ENCODE measurements around the gene CORO7. TPM values are rescaled to one million over a fixed set of nuclear protein-coding genes. Genes with fewer than 3 reads are reported as not detected.

The CORO7 gene
- polyA plus RNA-seq, 1 of the 3 experiments (the other 2 are of a cell fraction), result 25.8 TPM

DNA sequence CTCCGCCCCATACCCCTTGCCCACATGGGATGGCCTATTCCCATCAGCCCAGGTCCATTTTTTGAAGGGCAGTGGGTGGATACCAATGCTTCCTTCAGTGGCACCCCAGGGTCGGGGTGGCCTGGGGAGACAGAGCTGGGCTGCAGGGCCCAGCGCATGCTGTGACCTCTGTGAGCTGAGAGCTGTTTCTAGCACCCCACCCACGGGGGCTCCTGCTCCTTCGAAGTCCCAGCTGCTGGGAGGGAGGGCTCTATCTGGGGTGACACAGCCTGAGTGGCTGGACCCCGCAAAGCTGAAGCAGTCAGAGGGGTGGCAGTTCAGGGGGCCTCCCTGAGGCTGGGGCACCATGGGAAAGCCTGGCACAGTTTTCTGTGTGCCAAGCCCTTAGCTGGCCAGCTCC is 76.0 kb downstream of the CORO7 start:
- Histone ChIP-seq H3K9me2 (no peaks in the 10 kb centered on the region), H3K9me3 (no peaks in the 10 kb centered on the region), H3K36me3 (replicated peaks in 1 of 2; ENCODE audit: control insufficient read depth in 1 of 2, insufficient read depth in 2 of 2, low read length in 1 of 2) (peaks cover 0 to 40% of the 10 kb centered on the region in 2 experiments), H3K4me3 (ENCODE audit: low read depth in 2 of 2, low read length in 1 of 2) (no peak overlapping the region), H3K4me2 (no peak overlapping the region), H3F3A (replicated peaks; ENCODE audit: insufficient read depth) (peaks cover 3% of the 10 kb centered on the region), H3K27me3 (ENCODE audit: insufficient read depth) (no peaks in the 10 kb centered on the region), H2AFZ (ENCODE audit: low read depth) (no peak overlapping the region), H4K20me1 (ENCODE audit: insufficient read depth) (peaks cover 13% of the 10 kb centered on the region; the same call in 1 of the 2 replicates), H3K4me1 (ENCODE audit: control insufficient read depth in 1 of 2, insufficient read depth in 2 of 2, low read depth in 1 of 2, low read length in 1 of 2) (peaks cover 0 to 21% of the 10 kb centered on the region in 2 experiments; a peak in 1 of 4 replicates), H3K79me2 (ENCODE audit: insufficient read depth) (peaks cover 33% of the 10 kb centered on the region), H3K9ac (no peak overlapping the region), H3K27ac (ENCODE audit: low read depth in 2 of 2, low read length in 1 of 2) (no peak overlapping the region; a peak in 1 of 4 replicates)
- TF ChIP-seq POLR2AphosphoS5 (IDR thresholded peaks at IDR 0.05; ENCODE audit: low read depth, low read length) (no peak), RFX5 (IDR thresholded peaks at IDR 0.05; ENCODE audit: low read length) (no peak), MAX (IDR thresholded peaks at IDR 0.05; ENCODE audit: low read depth) (no peak), IRF3 (IDR thresholded peaks at IDR 0.05; ENCODE audit: low read depth, low read length) (no peak), EZH2phosphoT487 (IDR thresholded peaks at IDR 0.05; ENCODE audit: borderline replicate concordance, low read depth) (no peak), TEAD4 (IDR thresholded peaks at IDR 0.05; ENCODE audit: borderline replicate concordance, insufficient read depth) (no peak), RCOR1 (IDR thresholded peaks at IDR 0.05; ENCODE audit: low read length) (no peak), FOXM1 (IDR thresholded peaks at IDR 0.05; ENCODE audit: low read depth) (no peak), ELF1 (IDR thresholded peaks at IDR 0.05) (no peak), NFIC (IDR thresholded peaks at IDR 0.05; ENCODE audit: borderline replicate concordance) (no peak), MXI1 (IDR thresholded peaks at IDR 0.05; ENCODE audit: low read depth, low read length) (no peak), TCF12 (IDR thresholded peaks at IDR 0.05) (no peak), YY1 (IDR thresholded peaks at IDR 0.05; ENCODE audit: low read depth) (no peak), MEF2A (IDR thresholded peaks at IDR 0.05; ENCODE audit: borderline replicate concordance, low read depth) (no peak), EP300 (IDR thresholded peaks at IDR 0.05; ENCODE audit: borderline replicate concordance in 1 of 2, low read depth in 1 of 2, low read length in 1 of 2) (no peak), FOXJ3 (CRISPR knock-in tag; IDR thresholded peaks at IDR 0.05) (no peak), GABPA (IDR thresholded peaks at IDR 0.05; ENCODE audit: low read depth) (no peak)
- TF ChIP-seq, protein P1, sequence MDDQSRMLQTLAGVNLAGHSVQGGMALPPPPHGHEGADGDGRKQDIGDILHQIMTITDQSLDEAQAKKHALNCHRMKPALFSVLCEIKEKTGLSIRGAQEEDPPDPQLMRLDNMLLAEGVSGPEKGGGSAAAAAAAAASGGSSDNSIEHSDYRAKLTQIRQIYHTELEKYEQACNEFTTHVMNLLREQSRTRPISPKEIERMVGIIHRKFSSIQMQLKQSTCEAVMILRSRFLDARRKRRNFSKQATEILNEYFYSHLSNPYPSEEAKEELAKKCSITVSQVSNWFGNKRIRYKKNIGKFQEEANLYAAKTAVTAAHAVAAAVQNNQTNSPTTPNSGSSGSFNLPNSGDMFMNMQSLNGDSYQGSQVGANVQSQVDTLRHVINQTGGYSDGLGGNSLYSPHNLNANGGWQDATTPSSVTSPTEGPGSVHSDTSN (IDR thresholded peaks at IDR 0.05), result no peak
- TF ChIP-seq, protein P2, sequence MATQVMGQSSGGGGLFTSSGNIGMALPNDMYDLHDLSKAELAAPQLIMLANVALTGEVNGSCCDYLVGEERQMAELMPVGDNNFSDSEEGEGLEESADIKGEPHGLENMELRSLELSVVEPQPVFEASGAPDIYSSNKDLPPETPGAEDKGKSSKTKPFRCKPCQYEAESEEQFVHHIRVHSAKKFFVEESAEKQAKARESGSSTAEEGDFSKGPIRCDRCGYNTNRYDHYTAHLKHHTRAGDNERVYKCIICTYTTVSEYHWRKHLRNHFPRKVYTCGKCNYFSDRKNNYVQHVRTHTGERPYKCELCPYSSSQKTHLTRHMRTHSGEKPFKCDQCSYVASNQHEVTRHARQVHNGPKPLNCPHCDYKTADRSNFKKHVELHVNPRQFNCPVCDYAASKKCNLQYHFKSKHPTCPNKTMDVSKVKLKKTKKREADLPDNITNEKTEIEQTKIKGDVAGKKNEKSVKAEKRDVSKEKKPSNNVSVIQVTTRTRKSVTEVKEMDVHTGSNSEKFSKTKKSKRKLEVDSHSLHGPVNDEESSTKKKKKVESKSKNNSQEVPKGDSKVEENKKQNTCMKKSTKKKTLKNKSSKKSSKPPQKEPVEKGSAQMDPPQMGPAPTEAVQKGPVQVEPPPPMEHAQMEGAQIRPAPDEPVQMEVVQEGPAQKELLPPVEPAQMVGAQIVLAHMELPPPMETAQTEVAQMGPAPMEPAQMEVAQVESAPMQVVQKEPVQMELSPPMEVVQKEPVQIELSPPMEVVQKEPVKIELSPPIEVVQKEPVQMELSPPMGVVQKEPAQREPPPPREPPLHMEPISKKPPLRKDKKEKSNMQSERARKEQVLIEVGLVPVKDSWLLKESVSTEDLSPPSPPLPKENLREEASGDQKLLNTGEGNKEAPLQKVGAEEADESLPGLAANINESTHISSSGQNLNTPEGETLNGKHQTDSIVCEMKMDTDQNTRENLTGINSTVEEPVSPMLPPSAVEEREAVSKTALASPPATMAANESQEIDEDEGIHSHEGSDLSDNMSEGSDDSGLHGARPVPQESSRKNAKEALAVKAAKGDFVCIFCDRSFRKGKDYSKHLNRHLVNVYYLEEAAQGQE (IDR thresholded peaks at IDR 0.05; ENCODE audit: low read depth, low read length), result no peak
- TF ChIP-seq, protein P3, sequence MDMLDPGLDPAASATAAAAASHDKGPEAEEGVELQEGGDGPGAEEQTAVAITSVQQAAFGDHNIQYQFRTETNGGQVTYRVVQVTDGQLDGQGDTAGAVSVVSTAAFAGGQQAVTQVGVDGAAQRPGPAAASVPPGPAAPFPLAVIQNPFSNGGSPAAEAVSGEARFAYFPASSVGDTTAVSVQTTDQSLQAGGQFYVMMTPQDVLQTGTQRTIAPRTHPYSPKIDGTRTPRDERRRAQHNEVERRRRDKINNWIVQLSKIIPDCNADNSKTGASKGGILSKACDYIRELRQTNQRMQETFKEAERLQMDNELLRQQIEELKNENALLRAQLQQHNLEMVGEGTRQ (IDR thresholded peaks at IDR 0.05; ENCODE audit: borderline replicate concordance, low read depth, low read length), result no peak
- WGBS (ENCODE audit: low lambda C conversion rate), result 100% methylated on average over 2 of the region's 6 CpGs
- CTCF ChIA-PET, result interaction anchor here (0.6 to 10.6 kb wide), 12 partner anchors 11 to 140 kb away, joined by 3 to 153 read pairs (median 4); partner anchors contain the start of gene PAM16
- POLR2A ChIA-PET, result interaction anchor here (0.7 to 1.4 kb wide), 2 partner anchors 10 to 12 kb away, joined by 4 to 5 read pairs; no protein-coding TSS in a partner anchor
- no peak for DNase-seq

Data from SK-N-SH (cell line).